HepG2 (cell line): ENCODE measurements around the gene DAG1. TPM values are rescaled to one million over a fixed set of nuclear protein-coding genes. Genes with fewer than 3 reads are reported as not detected.
A peak's percentile ranks its signal among the peaks of the same experiment; 100 is the strongest.

Experiments used
- ATAC-seq: fragments of 200-7000 bp; cut with Tn5 transposase; 3 replicates; pipeline ENCODE4 v1.9.1; 2020; ENCODE audit warnings: mild to moderate bottlenecking, moderate library complexity
- Bru-seq: library from RNA; stranded (reverse); fragments of 400-500 nt; gene quantifications from one replicate; lab custom pipeline; 2021; lab: Mats Ljungman, UMichigan
- BruChase-seq, 2 experiments: library from RNA; stranded (reverse); fragments of 400-500 nt; gene quantifications; one replicate each; lab custom pipeline; 2021; lab: Mats Ljungman, UMichigan
- BruUV-seq: library from RNA; stranded (reverse); fragments of 400-500 nt; replicated peaks from 2 replicates; lab custom pipeline; 2021; lab: Mats Ljungman, UMichigan
- CTCF ChIA-PET: fragments of 300-600 bp; formaldehyde crosslinking; extraction: SDS; loops from one replicate; lab custom pipeline; 2021; ENCODE audit warnings: low total read pairs, inconsistent platforms, low intra/inter-chr PET ratio; lab: Yijun Ruan, JAX
- POLR2A ChIA-PET: fragments of 350-600 bp; sonication (Branson Sonifier 250); formaldehyde crosslinking; loops from one replicate; lab custom pipeline; 2020; ENCODE audit warnings: antibody characterized with exemption, inconsistent platforms; lab: Yijun Ruan, JAX
- DNase-seq: peaks from one replicate; pipeline ENCODE4 v3.0.0-alpha.2; 2015; ENCODE audit warnings: low spot score
- FAIRE-seq: peaks from 3 replicates; lab custom pipeline; 2011; peaks lifted over from hg19 to GRCh38; lab: Jason Lieb, UNC
- H2AFZ ChIP-seq: one replicate; pipeline ENCODE4 v1.6.1; 2011; ENCODE audit warnings: low read length, inconsistent platforms
- H3K27ac ChIP-seq: fragments of 300-600 bp; 3 replicates; pipeline ENCODE4 v1.8.0; 2011; ENCODE audit warnings: mixed run types, mild to moderate bottlenecking, mixed read lengths, low read length, inconsistent platforms; ENCODE audit not compliant: insufficient read depth; ENCODE audit errors: extremely low read length
- H3K27me3 ChIP-seq, 2 experiments: fragments of 200-600 bp in 1 of 2; 2 replicates in 1 of 2; 3 replicates in 1 of 2; pipeline versions ENCODE4 v1.6.0 to v1.8.0; 2011; ENCODE audit warnings: low read length in 2 of 2, mild to moderate bottlenecking in 2 of 2, moderate library complexity in 2 of 2, inconsistent platforms in 1 of 2; ENCODE audit not compliant: insufficient read depth in 2 of 2, control insufficient read depth in 1 of 2
- H3K36me3 ChIP-seq, 2 experiments: fragments of 200-600 bp in 1 of 2; replicated peaks in 1 of 2; 2 replicates in 1 of 2; 3 replicates in 1 of 2; pipeline versions ENCODE4 v1.5.1 to v1.8.0; 2011; ENCODE audit warnings: low read length in 2 of 2, inconsistent platforms in 1 of 2; ENCODE audit not compliant: insufficient read depth in 2 of 2, control insufficient read depth in 1 of 2
- H3K4me1 ChIP-seq: 2 replicates; pipeline ENCODE4 v1.5.1; 2012; ENCODE audit warnings: low read length, inconsistent platforms; ENCODE audit not compliant: insufficient read depth
- H3K4me2 ChIP-seq: 2 replicates; pipeline ENCODE4 v1.6.0; 2011; ENCODE audit warnings: low read depth, low read length, inconsistent platforms
- H3K4me3 ChIP-seq, 3 experiments: fragments of 200-600 bp in 1 of 3; sonication (generic), shearing (Covaris generic) in 1 of 3; replicated peaks in 1 of 3; 2 replicates each; pipeline ENCODE4 v1.5.1; 2011 to 2016; ENCODE audit warnings: low read length in 3 of 3, inconsistent platforms in 2 of 3, low read depth in 2 of 3, mild to moderate bottlenecking in 2 of 3, control low read depth in 1 of 3, mixed read lengths in 1 of 3; ENCODE audit not compliant: insufficient read depth in 1 of 3
- H3K79me2 ChIP-seq: one replicate; pipeline ENCODE4 v1.6.1; 2011; ENCODE audit warnings: low read length, inconsistent platforms; ENCODE audit not compliant: insufficient read depth
- H3K9ac ChIP-seq: 2 replicates; pipeline ENCODE4 v1.6.0; 2011; ENCODE audit warnings: mild to moderate bottlenecking, low read depth, low read length, inconsistent platforms; ENCODE audit not compliant: insufficient read depth
- H3K9me3 ChIP-seq: 2 replicates; pipeline ENCODE4 v1.5.1; 2012; ENCODE audit warnings: mild to moderate bottlenecking, low read length
- H4K20me1 ChIP-seq: 2 replicates; pipeline ENCODE4 v1.6.0; 2011; ENCODE audit warnings: inconsistent platforms, mild to moderate bottlenecking, low read length, moderate library complexity; ENCODE audit not compliant: insufficient read depth
- CENPT ChIP-seq: sonication (generic); formaldehyde crosslinking; IDR thresholded peaks from 2 replicates; pipeline ENCODE4 v1.8.0; 2022; ENCODE audit warnings: low read depth, mild to moderate bottlenecking, moderate library complexity, missing genetic modification reagents
- HNF1A ChIP-seq, 2 experiments: sonication (generic) in 1 of 2; formaldehyde crosslinking in 1 of 2; IDR thresholded peaks; 2 replicates each; pipeline versions ENCODE4 v1.4.0 to v1.6.1; 2016 to 2020; ENCODE audit warnings: borderline replicate concordance in 1 of 2, low read depth in 1 of 2, mild to moderate bottlenecking in 1 of 2, missing genetic modification reagents in 1 of 2
- KLF15 ChIP-seq: sonication (generic); formaldehyde crosslinking; IDR thresholded peaks from 2 replicates; pipeline ENCODE4 v1.8.1; 2023; ENCODE audit warnings: borderline replicate concordance, mild to moderate bottlenecking, inconsistent platforms, missing genetic modification reagents, mixed read lengths
- NBN ChIP-seq: fragments of 450-650 bp; conservative IDR thresholded peaks from 2 replicates; pipeline ENCODE4 v1.6.1; 2017
- RXRA ChIP-seq: sonication (generic); formaldehyde crosslinking; IDR thresholded peaks from 2 replicates; pipeline ENCODE4 v1.5.1; 2020; ENCODE audit warnings: missing genetic modification reagents
- UBTF ChIP-seq: sonication (generic); formaldehyde crosslinking; IDR thresholded peaks from 2 replicates; pipeline ENCODE4 v1.4.0; 2020; ENCODE audit warnings: mild to moderate bottlenecking, missing genetic modification reagents
- WIZ ChIP-seq: sonication (generic); formaldehyde crosslinking; IDR thresholded peaks from 2 replicates; pipeline ENCODE4 v1.5.1; 2020; ENCODE audit warnings: mild to moderate bottlenecking, missing genetic modification reagents
- ZNF337 ChIP-seq: sonication (generic); formaldehyde crosslinking; IDR thresholded peaks from 2 replicates; pipeline ENCODE4 v1.5.1; 2020; ENCODE audit warnings: missing genetic modification reagents, low read depth, mild to moderate bottlenecking, borderline replicate concordance
- ZNF790 ChIP-seq: sonication (generic); formaldehyde crosslinking; IDR thresholded peaks from 2 replicates; pipeline ENCODE4 v1.8.0; 2022; ENCODE audit warnings: missing genetic modification reagents, mild to moderate bottlenecking, borderline replicate concordance
- WGBS: methylation state at CpG from one replicate; pipeline ENCODE4 v1.1.6; 2017; ENCODE audit warnings: low lambda C conversion rate; 5-methylcytosine and 5-hydroxymethylcytosine counted together
- in situ Hi-C: cut with HindIII; loops from 2 replicates; pipeline ENCODE4 v1.10.0; 2017; ENCODE audit warnings: low pct_unique_long_range_greater_than_20kb; ENCODE audit not compliant: extremely low pct_ligation_motif_present
- intact Hi-C: fragments of 100-400 bp; cut with micrococcal nuclease; formaldehyde crosslinking; loops from one replicate; pipeline ENCODE4 v1.10.0; 2022; ENCODE audit not compliant: unreplicated experiment
- long read RNA-seq, 2 experiments: library from RNA in 1 of 2; library from polyadenylated mRNA in 1 of 2; stranded (forward) in 1 of 2; unstranded in 1 of 2; transcript quantifications; one replicate each; pipeline ENCODE4 v2.0.0, GENCODE V29; 2019 to 2022
- polyA minus RNA-seq, 3 experiments: library from RNA; depleted of rRNA, polyadenylated mRNA; stranded (reverse); fragments of >200 nt; gene quantifications; 2 replicates each; pipeline ENCODE4 v1.2.3, GENCODE V29; 2011; ENCODE audit warnings: low replicate concordance in 1 of 3
- polyA plus RNA-seq, 8 experiments: library from polyadenylated mRNA; depleted of rRNA in 3 of 8; stranded (reverse) in 7 of 8; unstranded in 1 of 8; fragments of >200 nt; fragmentation: Illumina TruSeq in 4 of 8; extraction: Trizol in 4 of 8; gene quantifications; 2 replicates each; pipeline versions ENCODE4 v1.2.1 to v1.2.3, GENCODE V29; 2011 to 2016; ENCODE audit warnings: low read depth in 4 of 8, missing spikeins in 1 of 8, mixed read lengths in 1 of 8; ENCODE audit not compliant: insufficient read depth in 1 of 8
- total RNA-seq, 5 experiments: library from RNA; depleted of rRNA; stranded (reverse); fragments of >200 nt; fragmentation: Illumina TruSeq; extraction: Trizol; gene quantifications; 2 replicates each; pipeline ENCODE4 v1.2.3, GENCODE V29; 2016; ENCODE audit warnings: low read depth in 1 of 5

Gene DAG1
- 26.0 and 50.4 TPM in 2 replicates for total RNA-seq (2016; rRNA removed; fragmentation: Illumina TruSeq; extraction: Trizol)
- 7.6 and 8.6 TPM in 2 replicates for total RNA-seq (2016; cell fraction: cytosol; rRNA removed; fragmentation: Illumina TruSeq; extraction: Trizol; ENCODE audit: low read depth)
- total RNA-seq (2016; cell fraction: insoluble cytoplasmic fraction; rRNA removed; fragmentation: Illumina TruSeq; extraction: Trizol) = 23.1 and 46.3 TPM in 2 replicates
- total RNA-seq (2016; cell fraction: membrane; rRNA removed; fragmentation: Illumina TruSeq; extraction: Trizol) = 16.0 and 18.5 TPM in 2 replicates
- total RNA-seq (2016; cell fraction: nucleus; rRNA removed; fragmentation: Illumina TruSeq; extraction: Trizol) = 65.8 and 74.0 TPM in 2 replicates
- 47.3 and 49.4 TPM in 2 replicates for polyA plus RNA-seq (2011; rRNA removed)
- polyA plus RNA-seq (2011; cell fraction: cytosol; rRNA removed) = 28.9 and 29.7 TPM in 2 replicates
- polyA plus RNA-seq (2011; cell fraction: nucleus; rRNA removed) = 24.1 and 25.2 TPM in 2 replicates
- 16.5 and 18.8 TPM in 2 replicates for polyA plus RNA-seq (2012)
- 3.2 and 3.4 TPM in 2 replicates for polyA plus RNA-seq (2016; cell fraction: cytosol; fragmentation: Illumina TruSeq; extraction: Trizol; ENCODE audit: low read depth)
- polyA plus RNA-seq (2016; cell fraction: insoluble cytoplasmic fraction; fragmentation: Illumina TruSeq; extraction: Trizol; ENCODE audit: low read depth) = 25.3 and 29.2 TPM in 2 replicates
- polyA plus RNA-seq (2016; cell fraction: membrane; fragmentation: Illumina TruSeq; extraction: Trizol; ENCODE audit: low read depth) = 8.3 and 8.4 TPM in 2 replicates
- polyA plus RNA-seq (2016; cell fraction: nucleus; fragmentation: Illumina TruSeq; extraction: Trizol; ENCODE audit: insufficient read depth, low read depth) = 93.4 and 97.1 TPM in 2 replicates
- 198 and 220 TPM in 2 replicates for polyA minus RNA-seq (2011; rRNA and poly(A)+ RNA removed; ENCODE audit: low replicate concordance)
- 39.7 and 54.7 TPM in 2 replicates for polyA minus RNA-seq (2011; cell fraction: cytosol; rRNA and poly(A)+ RNA removed)
- 16.2 and 17.4 TPM in 2 replicates for polyA minus RNA-seq (2011; cell fraction: nucleus; rRNA and poly(A)+ RNA removed)
- Bru-seq, nascent RNA = percentile 73 among the genes with signal in this experiment
- percentile 89 among the genes with signal in this experiment for BruChase-seq, experiment 1, labeled RNA remaining after a 6-hour chase
- percentile 79 among the genes with signal in this experiment for BruChase-seq, experiment 2, labeled RNA remaining after a 2-hour chase
- long read RNA-seq, experiment 1, full-length matches to known transcripts = 6 of 27 reads
- long read RNA-seq, experiment 1, partial matches to known transcripts = 0 of 27 reads
- long read RNA-seq, experiment 1, other reads (novel, unspliced or antisense) = 21 of 27 reads
- long read RNA-seq, experiment 2, full-length matches to known transcripts = 20 of 139 reads
- long read RNA-seq, experiment 2, partial matches to known transcripts = 0 of 139 reads
- long read RNA-seq, experiment 2, other reads (novel, unspliced or antisense) = 119 of 139 reads

GRCh38 chr3:49469936-49470713, at the start of gene DAG1:
Gene DAG1, plus strand, starts transcription at chr3:49470267. Its CDS starts 40,268 bp downstream, at chr3:49510535.
- H3K27me3 ChIP-seq = no peaks in the 10 kb centered on the region; a peak in 1 of 5 replicates
- H3K4me3 ChIP-seq = peak within 1 kb of the TSS; percentile 74 to 94 (median 84)
- no TSS peak for BruUV-seq
- in situ Hi-C loops (loop anchor here (5.0 kb wide), 1 partner anchor 52 kb away; no protein-coding TSS in a partner anchor), intact Hi-C loops (loop anchor here (2.0 to 5.0 kb wide), 3 partner anchors 15 to 202 kb away; partner anchors contain the start of gene APEH)
- peak within 1 kb of the TSS; percentile 93 for H3K27ac ChIP-seq
- peak within 1 kb of the TSS; percentile 96 for H3K4me2 ChIP-seq
- H4K20me1 ChIP-seq = no peaks in the 10 kb centered on the region
- peaks cover 28% of the 10 kb centered on the region for H3K79me2 ChIP-seq
- FAIRE-seq = no peak
- ChIA-PET CTCF (no interaction called here), POLR2A (interaction anchor here (0.6 to 4.8 kb wide), 27 partner anchors 8 to 463 kb away, joined by 3 to 36 read pairs (median 6); partner anchors contain the start of genes AMT, IP6K1, MST1 and NICN1)
- H3K4me1 ChIP-seq = peaks cover 58% of the 10 kb centered on the region
- no peak within 1 kb of the TSS for H2AFZ ChIP-seq
- peak; percentile 87 for ATAC-seq
- no peaks in the 10 kb centered on the region for H3K36me3 ChIP-seq
- no peaks in the 10 kb centered on the region for H3K9me3 ChIP-seq
- DNase-seq = peak; percentile 89
- H3K9ac ChIP-seq = peak within 1 kb of the TSS; percentile 88
- 1% methylated on average over 22 of the region's 108 CpGs for WGBS
- TF ChIP-seq CENPT (CRISPR knock-in tag) (no peak), NBN (no peak), UBTF (CRISPR knock-in tag) (peak; percentile 96), ZNF337 (CRISPR knock-in tag) (no peak), WIZ (CRISPR knock-in tag) (no peak), HNF1A (IDR thresholded peaks at IDR 0.05; ENCODE audit: low read depth) (no peak), HNF1A (CRISPR knock-in tag; IDR thresholded peaks at IDR 0.05; ENCODE audit: borderline replicate concordance) (no peak; the same call in 1 of the 2 replicates), ZNF790 (CRISPR knock-in tag) (no peak; the same call in 1 of the 2 replicates), RXRA (CRISPR knock-in tag) (peak; percentile 69), KLF15 (CRISPR knock-in tag) (no peak)
